ENCODE results near the gene TRAPPC3.
A peak's percentile ranks its signal among the peaks of the same experiment; 100 is the strongest.

The TRAPPC3 gene

DNA sequence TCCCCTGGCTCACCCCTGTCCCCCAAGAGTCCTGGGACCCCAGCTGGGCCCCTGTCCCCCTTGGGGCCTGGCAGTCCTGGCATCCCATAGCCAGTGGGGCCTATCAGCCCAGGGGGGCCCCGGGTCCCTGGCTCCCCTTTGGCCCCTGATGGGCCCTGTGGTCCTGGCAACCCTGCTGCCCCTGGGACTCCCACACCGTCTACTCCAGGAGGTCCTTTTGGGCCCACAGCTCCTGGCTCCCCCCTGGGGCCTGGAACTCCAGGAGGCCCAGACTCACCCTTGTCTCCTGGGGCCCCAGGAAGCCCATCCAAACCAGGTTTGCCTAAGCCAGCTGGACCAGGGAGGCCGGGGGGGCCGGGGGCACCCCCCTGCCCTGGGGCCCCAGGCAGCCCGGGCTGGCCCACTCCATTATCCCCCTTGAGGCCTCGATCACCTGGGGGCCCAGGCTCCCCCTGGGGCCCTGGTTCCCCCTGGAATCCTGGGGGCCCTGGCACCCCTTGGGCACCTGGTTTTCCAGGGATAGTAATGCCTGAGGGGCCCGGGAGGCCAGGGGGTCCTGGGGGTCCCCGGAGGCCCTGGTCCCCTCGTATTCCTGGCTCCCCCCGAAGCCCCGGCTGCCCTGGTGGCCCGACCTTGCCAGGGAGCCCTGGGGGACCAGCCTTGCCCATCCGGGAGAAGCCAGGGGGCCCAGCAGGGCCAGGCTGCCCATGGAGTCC is 50.5 kb downstream of the TRAPPC3 start:
- DNase-seq (ENCODE audit: low spot score), result no peak

DNA sequence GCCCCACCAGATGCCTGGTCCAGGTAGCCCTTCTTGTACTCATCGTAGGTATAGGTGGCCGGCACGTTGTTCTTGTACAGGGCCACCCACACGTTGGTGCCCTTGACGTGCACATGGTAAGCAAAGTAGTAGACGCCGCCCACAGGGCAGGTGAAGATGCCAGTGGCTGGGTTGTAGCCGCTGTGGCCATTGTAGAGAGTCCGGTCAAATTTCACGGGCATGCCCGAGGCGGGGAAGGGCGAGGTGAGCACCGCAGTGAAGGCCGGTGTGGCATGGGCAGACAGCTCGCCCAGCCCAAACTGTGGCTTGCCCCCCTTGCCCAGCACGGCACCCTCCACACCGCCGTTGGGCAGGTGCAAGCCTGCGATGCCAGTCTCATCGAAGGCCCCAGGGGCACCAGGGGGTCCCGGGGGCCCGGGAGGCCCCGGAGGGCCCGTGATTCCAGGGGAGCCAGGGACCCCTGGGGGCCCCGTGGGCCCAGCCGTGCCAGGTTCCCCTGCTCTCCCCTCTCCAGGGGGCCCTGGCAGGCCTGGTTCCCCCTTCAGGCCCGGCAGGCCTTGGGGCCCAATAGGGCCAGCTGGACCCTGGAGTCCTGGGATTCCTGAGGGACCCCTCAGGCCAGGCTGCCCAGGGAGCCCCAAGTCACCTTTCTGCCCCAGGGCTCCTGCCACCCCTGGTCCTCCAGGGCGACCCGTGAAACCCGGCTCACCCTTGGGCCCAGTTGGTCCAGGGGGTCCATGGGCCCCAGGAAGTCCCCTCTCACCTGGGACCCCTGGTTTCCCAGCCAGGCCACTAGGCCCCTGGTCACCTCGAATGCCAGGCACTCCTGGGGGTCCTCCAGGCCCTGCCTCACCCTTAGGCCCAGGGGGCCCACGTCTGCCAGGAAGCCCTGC is 51.3 kb downstream of the TRAPPC3 start:
- DNase-seq (ENCODE audit: low spot score), result no peak

DNA sequence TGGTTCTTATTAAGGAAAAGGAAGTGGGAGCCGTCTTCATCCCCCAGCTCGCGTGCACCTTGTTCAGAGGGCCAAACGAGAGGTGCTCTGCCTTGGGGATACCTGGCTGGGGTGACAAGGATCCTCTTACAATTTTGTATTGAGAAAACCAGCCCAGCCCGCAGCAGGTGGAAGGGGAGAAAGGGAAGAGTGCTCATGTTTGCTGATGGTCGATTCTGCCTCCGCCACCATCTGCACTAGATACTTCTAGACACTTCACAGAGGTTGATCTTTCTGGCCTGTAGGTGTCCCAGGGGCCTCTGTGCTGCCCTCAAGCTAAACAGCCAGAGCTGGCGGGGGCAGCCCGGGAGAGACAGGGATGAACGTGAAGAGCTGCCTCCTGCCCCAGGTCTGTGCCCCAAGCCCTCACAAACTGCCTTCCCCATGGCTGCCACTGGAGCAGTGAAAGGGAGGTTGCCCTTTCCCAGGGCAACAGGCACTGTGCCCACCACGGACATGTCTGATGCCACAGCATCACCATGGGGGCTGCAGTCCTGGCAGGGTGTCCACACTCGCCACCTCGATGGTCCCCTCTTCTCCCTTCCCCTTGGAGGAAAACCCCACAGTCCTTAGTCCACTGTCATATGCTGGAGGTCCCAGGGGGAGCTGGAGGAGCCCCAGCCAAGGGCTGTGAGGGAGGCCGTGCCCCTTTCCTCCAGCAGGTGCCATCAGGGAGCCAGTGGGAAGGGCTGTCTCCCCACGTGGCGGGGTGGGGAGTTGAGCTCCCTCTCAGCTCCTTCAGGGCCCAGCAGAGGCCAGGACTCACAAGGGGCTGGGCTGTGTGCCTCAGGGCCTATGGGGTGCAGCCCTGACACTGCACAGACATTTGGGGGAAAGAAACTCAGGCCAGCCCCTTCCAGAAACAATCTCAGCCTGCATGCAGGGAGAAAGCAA is 52.5 kb downstream of the TRAPPC3 start:
- no peak for DNase-seq (ENCODE audit: low spot score)

DNA sequence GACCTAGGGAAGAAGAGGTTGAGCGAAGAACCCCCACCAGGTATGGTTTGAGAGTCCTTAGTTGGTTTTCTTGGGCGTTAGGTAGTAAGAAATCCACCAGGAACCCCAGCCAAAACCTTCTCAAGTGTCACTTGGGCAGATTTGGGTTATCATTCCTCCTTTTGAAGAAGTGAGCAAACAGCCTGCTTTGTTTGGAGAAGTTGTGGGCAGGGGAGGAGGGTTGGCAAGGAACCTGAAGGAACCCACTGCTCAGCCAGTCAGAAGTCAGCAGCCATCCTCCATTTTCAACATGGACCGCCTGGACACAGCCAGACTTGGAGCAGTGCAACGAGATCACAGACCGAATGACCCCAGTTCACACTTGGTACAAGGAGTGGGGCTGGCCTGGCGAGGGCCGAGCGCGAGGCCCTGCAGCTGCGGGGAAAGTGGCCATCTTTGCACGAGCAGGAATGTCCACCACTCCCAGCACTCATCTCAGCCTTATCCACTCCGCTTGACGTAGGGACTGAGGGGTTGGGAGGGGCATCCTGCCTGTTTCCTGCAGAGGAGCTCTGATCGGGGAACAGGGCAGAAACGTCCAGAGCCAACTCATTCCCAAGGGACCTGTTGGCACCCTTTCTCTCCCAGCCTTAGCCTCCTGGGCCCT is 53.4 kb downstream of the TRAPPC3 start:
- DNase-seq (ENCODE audit: low spot score), result no peak

DNA sequence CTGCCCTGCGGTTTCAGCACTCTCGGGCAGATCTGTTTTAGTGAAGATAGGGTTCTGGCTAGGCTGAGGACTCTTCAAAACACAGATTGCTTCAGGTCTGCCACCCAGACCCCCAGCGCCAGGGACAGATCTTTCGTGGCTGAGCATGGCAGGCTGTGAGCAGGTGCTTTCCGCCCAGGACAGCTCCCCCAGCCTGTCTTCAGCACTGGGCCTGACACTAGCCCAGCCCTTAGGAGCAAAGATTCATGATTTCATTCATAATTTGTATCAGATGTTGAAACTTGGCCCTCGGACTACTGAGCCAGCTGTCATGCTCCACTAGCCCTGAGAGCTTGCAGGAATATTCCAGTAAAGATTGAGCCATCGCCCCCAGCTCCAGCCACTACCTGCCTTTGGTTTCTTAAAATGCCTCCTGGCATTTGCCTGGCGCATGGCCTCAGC is 54.6 kb downstream of the TRAPPC3 start:
- peak; percentile 78 for DNase-seq (ENCODE audit: low spot score)

DNA sequence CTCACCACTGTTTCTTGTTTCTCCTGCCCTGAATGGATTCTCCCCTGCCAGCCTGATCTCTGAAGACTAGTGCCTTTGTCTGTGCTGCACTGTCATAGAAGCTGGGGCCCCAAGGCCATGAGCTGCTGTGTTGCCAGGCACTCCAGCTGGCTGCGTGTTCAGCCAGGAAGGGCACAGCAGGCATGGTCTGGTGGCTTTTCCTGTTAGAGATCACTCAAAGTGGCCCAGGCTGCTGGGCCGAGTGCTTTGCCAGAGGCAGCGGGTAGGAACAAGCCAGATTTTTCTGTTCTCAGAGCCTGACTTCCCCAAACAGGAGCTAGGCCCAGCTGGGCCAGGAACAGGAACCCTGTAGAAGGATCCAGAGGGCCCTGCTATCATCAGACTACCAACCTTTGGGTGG is 55.4 kb downstream of the TRAPPC3 start:
- no peak for DNase-seq (ENCODE audit: low spot score)

DNA sequence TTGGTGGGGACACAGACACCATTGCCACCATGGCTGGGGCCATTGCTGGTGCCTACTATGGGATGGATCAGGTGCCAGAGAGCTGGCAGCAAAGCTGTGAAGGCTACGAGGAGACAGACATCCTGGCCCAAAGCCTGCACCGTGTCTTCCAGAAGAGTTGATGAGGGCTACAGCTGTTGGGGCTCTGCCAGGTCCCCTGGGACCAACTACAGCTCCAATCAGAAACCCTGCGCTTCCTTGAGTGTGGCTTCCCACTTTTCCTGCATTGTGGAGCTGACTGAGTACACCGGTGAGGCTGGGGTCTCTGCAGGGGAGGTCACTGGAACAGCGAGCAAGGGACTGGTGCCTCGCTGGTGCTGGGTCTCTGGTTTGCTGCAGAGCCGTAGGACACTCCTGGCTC is 56.1 kb downstream of the TRAPPC3 start:
- DNase-seq (ENCODE audit: low spot score), result no peak

DNA sequence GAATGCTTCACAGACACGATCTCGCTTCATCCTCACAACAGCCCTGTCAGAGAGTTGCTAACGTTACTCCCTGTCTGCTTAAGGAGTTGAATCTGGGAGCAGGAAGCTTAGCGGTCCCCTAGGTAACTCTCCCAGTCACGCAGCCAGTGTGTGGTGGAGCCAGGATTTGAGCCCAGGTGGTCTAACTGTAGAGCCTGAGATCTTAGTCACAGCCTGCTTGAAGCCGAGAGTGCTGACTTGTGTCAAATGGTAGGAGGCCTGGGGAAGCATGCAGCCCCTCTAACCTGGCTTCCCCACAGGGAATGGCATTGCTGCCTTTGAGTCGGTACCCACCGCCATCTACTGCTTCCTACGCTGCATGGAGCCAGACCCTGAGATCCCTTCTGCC is 56.5 kb downstream of the TRAPPC3 start:
- no peak for DNase-seq (ENCODE audit: low spot score)

DNA sequence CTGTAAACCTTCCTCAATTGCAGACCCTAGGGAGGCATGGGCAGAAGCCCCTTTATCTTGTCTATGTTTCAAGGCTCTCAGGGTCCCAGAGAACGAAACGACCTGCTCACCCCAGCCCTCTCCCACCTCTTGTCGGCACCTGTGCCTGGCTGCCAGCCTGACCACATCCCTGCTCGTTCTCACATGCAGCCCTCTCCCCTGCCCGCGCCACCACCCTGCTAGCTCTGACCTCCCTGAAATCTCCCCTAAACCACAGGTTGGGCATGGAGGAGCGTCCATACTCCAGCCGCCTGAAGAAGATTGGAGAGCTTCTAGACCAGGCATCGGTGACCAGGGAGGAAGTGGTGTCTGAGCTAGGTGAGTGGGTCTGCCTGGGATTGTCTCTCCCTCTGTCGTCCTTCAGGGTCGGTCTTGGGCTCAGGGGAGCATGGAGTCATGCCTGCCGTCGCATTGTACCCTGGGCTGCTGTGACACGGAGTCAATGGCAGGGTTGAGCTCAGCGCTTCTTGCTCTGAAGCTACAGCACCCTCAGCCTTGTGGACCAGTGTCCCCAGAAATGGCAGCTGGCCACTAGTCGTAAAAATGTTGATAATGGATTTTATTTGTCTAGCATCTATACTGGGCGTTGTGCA is 57.0 kb downstream of the TRAPPC3 start:
- no peak for DNase-seq (ENCODE audit: low spot score)

DNA sequence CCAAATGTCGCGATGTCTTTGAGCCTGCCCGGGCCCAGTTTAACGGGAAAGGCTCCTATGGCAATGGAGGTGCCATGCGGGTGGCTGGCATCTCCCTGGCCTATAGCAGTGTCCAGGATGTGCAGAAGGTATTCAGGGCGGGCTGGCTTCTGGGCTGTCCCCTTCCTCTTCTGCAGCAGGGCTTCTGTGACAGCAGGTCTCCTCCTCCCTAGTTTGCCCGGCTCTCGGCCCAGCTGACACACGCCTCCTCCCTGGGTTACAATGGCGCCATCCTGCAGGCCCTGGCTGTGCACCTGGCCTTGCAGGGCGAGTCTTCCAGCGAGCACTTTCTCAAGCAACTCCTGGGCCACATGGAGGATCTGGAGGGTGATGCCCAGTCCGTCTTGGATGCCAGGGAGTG is 57.6 kb downstream of the TRAPPC3 start:
- no peak for DNase-seq (ENCODE audit: low spot score)

DNA sequence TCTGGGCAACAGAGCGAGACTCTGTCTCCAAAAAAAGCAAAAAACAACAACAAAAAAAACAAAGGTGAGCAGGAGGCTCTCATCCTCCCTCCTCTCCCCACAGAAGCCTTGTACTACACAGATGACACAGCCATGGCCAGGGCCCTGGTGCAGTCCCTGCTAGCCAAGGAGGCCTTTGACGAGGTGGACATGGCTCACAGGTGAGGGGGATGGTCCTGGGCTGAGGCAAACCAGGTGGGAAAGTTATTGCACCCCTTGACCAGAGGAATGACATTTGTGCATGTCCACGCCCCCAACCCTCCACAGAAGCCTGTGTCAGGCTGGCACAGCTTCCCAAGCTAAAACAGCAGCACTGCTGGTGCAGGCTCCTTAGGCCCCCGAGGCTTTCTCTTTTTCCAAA is 58.1 kb downstream of the TRAPPC3 start:
- no peak for DNase-seq (ENCODE audit: low spot score)

DNA sequence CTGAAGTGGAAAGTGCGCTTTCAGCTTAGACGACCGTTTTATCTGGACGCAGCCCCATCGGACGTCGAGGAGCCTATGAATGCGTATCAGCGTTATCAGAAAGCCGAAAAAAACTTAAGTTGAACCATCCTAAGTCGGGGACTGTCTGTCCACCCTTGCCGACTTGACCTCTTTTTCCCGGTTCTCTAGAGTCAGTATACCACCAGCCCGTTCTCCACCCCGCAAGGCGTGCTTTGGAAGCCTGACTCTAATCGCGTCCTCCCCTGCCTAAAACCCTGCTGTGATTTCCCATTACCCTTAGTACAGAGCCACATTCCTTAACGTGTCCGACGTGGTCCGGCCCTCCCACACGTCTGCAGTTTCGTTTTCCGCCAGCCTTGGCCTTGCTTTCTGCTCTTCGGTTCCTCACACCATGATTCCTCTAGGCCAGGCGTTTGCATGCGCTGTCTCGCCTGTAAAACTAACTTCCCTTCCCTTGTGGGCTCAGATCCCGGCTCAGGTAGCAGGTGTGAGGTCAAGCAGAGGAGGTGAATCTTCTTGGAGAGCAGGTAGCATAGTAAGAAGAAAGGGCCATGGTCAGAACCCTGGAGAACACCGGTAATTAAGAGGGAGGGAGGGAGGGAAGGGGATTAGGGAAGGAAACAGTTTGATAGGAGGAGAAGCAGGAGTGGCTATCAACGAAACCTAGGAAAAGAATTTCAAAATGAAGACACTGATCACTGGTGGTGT is 59.7 kb downstream of the TRAPPC3 start:
- DNase-seq (ENCODE audit: low spot score), result peak; percentile 67

DNA sequence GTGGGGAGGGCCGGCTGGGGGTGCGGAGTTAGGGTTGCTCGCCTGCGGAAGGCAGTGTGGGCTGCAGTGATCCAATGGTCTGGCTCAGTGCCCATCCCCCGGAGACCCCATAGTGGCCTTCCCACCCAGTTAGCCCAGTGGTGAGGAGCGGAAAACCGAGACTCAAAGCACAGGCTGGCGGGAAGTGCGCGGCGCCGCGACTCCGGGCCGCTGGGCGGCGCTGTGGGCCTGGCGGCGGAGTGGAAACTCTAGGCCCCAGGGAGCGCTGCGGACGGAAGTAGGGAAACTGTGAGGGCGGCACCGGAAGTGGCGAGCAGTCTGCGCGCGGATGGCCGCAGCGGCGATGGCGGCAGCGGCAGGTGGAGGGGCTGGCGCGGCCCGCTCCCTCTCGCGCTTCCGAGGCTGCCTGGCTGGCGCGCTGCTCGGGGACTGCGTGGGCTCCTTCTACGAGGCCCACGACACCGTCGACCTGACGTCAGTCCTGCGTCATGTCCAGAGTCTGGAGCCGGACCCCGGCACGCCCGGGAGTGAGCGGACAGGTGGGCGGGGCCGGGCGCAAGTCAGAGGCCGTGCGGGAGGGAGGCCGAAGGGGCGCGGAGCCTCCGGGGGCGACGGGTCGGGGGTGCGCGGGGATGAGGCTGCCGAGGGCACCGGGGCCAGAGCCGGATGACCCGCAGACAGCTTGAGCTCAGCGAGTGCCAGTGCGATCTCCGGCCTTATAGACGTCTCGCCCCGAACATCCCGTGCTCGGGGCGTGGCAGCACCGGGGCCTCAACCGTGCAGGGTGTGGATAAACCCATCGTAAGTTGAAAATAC is 60.5 kb downstream of the TRAPPC3 start, which contains the start of gene ADPRS:
Gene ADPRS, plus strand, starts transcription at position 316 of the 816 bp plus-strand sequence. Its CDS starts 13 bp downstream, at position 329.
- peak; percentile 95 for DNase-seq (ENCODE audit: low spot score)

DNA sequence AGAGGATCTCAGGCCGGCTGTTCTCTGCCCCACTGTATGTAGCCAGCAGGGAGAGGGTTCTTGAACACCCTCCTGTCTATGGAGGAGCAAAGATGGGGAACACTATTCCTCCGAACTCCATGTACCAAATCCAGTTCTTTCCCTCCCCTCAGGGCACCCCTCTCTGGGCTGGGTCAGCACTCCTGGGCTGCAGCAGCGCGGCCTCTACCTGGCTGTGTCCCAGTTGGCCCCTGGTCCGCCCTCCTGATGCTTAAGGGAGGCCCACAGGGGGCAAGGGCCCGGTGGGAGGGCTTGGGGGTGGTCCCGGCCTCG is 61.1 kb downstream of the TRAPPC3 start:
- DNase-seq (ENCODE audit: low spot score), result no peak

DNA sequence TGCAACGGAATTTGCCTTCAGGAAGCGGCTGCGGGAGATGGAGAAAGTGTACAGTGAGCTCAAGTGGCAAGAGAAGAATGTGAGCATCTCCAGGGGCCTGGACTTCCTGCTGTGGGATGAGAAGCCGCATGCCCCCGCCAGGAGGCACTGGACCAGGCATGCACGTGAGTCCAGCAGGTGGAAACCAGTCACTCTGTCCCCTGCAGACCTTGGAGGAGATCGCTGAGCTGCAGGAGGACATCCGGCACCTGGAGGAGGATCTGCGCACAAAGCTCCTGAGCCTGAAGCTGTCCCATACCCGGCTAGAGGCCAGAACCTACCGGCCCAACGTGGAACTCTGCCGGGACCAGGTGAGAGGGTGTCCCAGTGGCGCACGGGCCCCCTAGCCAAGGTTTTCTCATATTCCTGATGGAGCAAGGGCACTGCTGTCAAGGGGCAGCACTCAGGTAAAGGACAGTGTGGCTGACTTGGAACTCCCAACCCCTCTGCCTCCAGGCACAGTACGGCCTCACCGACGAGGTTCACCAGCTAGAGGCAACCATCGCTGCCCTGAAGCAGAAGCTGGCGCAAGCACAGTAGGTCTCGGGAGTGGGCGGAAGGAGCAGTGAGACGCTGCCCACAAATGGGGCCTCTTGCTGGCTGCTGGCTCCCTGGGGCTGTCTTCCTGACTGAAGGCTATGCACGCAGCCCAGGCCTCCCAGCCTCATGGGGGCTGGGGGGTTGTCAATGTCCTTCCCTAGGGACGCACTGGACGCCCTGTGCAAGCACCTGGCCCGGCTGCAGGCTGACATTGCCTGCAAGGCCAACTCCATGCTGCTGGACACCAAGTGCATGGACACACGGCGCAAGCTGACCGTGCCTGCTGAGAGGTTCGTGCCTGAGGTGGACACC is 61.8 kb downstream of the TRAPPC3 start:
- DNase-seq (ENCODE audit: low spot score), result no peak
